H1 (cell line): Measurements from ENCODE around the gene RECK.

Source experiments
- BRCA1 ChIP-seq: IDR thresholded peaks from 2 replicates; pipeline ENCODE4 v1.6.1; 2012; ENCODE audit warnings: low read depth, low read length, improper control_type of control experiment
- CTCF ChIP-seq, 3 experiments: IDR thresholded peaks; 1 replicate in 2 of 3; 2 replicates in 1 of 3; pipeline versions ENCODE4 v1.5.1 to v1.6.1; 2011; ENCODE audit warnings: low read length in 3 of 3, mild to moderate bottlenecking in 3 of 3, inconsistent platforms in 2 of 3, low read depth in 1 of 3, moderate library complexity in 1 of 3; ENCODE audit not compliant: insufficient read depth in 1 of 3; ENCODE audit errors: control extremely low read depth in 1 of 3
- GABPA ChIP-seq: IDR thresholded peaks from 2 replicates; pipeline ENCODE4 v1.6.1; 2011; ENCODE audit warnings: mild to moderate bottlenecking, low read length, moderate library complexity, borderline replicate concordance; ENCODE audit not compliant: insufficient read depth
- GTF2F1 ChIP-seq: IDR thresholded peaks from 2 replicates; pipeline ENCODE4 v1.6.1; 2012; ENCODE audit warnings: low read depth, low read length, improper control_type of control experiment, borderline replicate concordance
- PHF8 ChIP-seq: fragments of 200-600 bp; sonication (generic); conservative IDR thresholded peaks from 2 replicates; pipeline ENCODE4 v1.7.1; 2012; ENCODE audit warnings: low read depth, mild to moderate bottlenecking, inconsistent platforms, low read length, moderate library complexity
- POLR2A ChIP-seq, 2 experiments: IDR thresholded peaks; 1 replicate in 1 of 2; 2 replicates in 1 of 2; pipeline ENCODE4 v1.6.1; 2011; ENCODE audit warnings: low read depth in 2 of 2, low read length in 2 of 2, mild to moderate bottlenecking in 2 of 2; ENCODE audit errors: control extremely low read depth in 1 of 2
- SIX5 ChIP-seq: IDR thresholded peaks from 2 replicates; pipeline ENCODE4 v1.6.1; 2011; ENCODE audit warnings: mild to moderate bottlenecking, low read depth, low read length
- TAF1 ChIP-seq: IDR thresholded peaks from 2 replicates; pipeline ENCODE4 v1.6.1; 2011; ENCODE audit warnings: mild to moderate bottlenecking, low read depth, low read length

- TF ChIP-seq SIX5 (no peak), CTCF (IDR thresholded peaks at IDR 0.05; ENCODE audit: control extremely low read depth in 1 of 3, insufficient read depth in 1 of 3, low read depth in 1 of 3, low read length in 3 of 3) (no peak), TAF1 (no peak), POLR2A (IDR thresholded peaks at IDR 0.05; ENCODE audit: control extremely low read depth in 1 of 2, low read depth in 2 of 2, low read length in 2 of 2) (no peak), GTF2F1 (no peak), BRCA1 (no peak), GABPA (no peak), PHF8 (no peak)
Measured at GRCh38 chr9:36135741-36136271, 99.1 kb downstream of the RECK start.
